Measurements from ENCODE around the gene PRUNE1. TPM values are rescaled to one million over a fixed set of nuclear protein-coding genes. Genes with fewer than 3 reads are reported as not detected.
A peak's percentile ranks its signal among the peaks of the same experiment; 100 is the strongest.

The PRUNE1 gene
- total and polyA plus RNA-seq, 11 donors = 15.1 to 65.3 (median 39.8) TPM

GRCh38 chr1:151039521-151039920 is 31.3 kb downstream of the PRUNE1 start:
- H3K27me3 ChIP-seq = no peaks in the 10 kb centered on the region
- 46 to 64% (median 63%) methylated on average over 3 of the region's 3 CpGs for WGBS, 4 donors
- peaks cover 0 to 18% (median 0%) of the 10 kb centered on the region in 12 donors for H3K4me1 ChIP-seq
- H3K36me3 ChIP-seq = peaks cover 0 to 24% (median 8%) of the 10 kb centered on the region in 9 donors
- H3K9me3 ChIP-seq = no peaks in the 10 kb centered on the region
- H3K4me3 ChIP-seq = no peak overlapping the region
- ATAC-seq (no peak), DNase-seq (no peak)
- intact Hi-C loops (cut with DNase I) = no loop called here
- H3K27ac ChIP-seq = no peak overlapping the region
- TF ChIP-seq POLR2A (IDR thresholded peaks at IDR 0.05) (no peak), CTCF (IDR thresholded peaks at IDR 0.05) (no peak)

GRCh38 chr1:151043163-151043562 is 34.9 kb downstream of the PRUNE1 start:
- intact Hi-C loops (cut with DNase I) = no loop called here
- Histone ChIP-seq H3K27ac (no peak overlapping the region), H3K27me3 (no peaks in the 10 kb centered on the region), H3K36me3 (peaks cover 0 to 12% (median 0%) of the 10 kb centered on the region in 9 donors), H3K9me3 (no peaks in the 10 kb centered on the region), H3K4me1 (peaks cover 0 to 14% (median 7%) of the 10 kb centered on the region in 12 donors), H3K4me3 (no peak overlapping the region)
- ATAC-seq = no peak
- DNase-seq = no peak
- WGBS, 4 donors = 81 to 100% (median 95%) methylated on average over 1 of the region's 1 CpG
- TF ChIP-seq POLR2A (IDR thresholded peaks at IDR 0.05) = no peak
- no peak for TF ChIP-seq CTCF (IDR thresholded peaks at IDR 0.05)

- H3K27me3 ChIP-seq = no peaks in the 10 kb centered on the region
- H3K4me1 ChIP-seq = peaks cover 0 to 42% (median 19%) of the 10 kb centered on the region in 12 donors
- DNase-seq (peak; percentile 67 to 85 (median 74)), ATAC-seq (peak; percentile 67 to 85 (median 84))
- peaks cover 0 to 39% (median 20%) of the 10 kb centered on the region in 9 donors for H3K36me3 ChIP-seq
- TF ChIP-seq POLR2A (IDR thresholded peaks at IDR 0.05) = peak; percentile 8 to 69
- no peak for TF ChIP-seq CTCF (IDR thresholded peaks at IDR 0.05)
- intact Hi-C loops (cut with DNase I) = loop anchor here in 1 of 10 donors (5.0 kb wide), 1 partner anchor 40 kb away; the partner anchor contains the start of genes MINDY1 and PRUNE1
- 0 to 4% (median 0%) methylated on average over 3 to 29 of the region's 29 CpGs for WGBS, 4 donors
- peak within 1 kb of the TSS; percentile 60 to 87 (median 77) for H3K4me3 ChIP-seq
- H3K27ac ChIP-seq = peak within 1 kb of the TSS; percentile 53 to 95 (median 90)
- H3K9me3 ChIP-seq = no peaks in the 10 kb centered on the region
Observed at GRCh38 chr1:151047591-151047924, 39.3 kb downstream of the PRUNE1 start, which contains the start of gene C1orf56. Gene C1orf56, plus strand, starts transcription at chr1:151047751. Its CDS starts 97 bp downstream, at chr1:151047848.

- peak overlapping the region; percentile 53 to 95 (median 90) for H3K27ac ChIP-seq
- 0% methylated on average over 1 to 48 of the region's 48 CpGs for WGBS, 4 donors
- peak; percentile 70 to 86 (median 84) for ATAC-seq
- peak overlapping the region; percentile 60 to 87 (median 77) for H3K4me3 ChIP-seq
- no peaks in the 10 kb centered on the region for H3K9me3 ChIP-seq
- peak; percentile 72 to 84 (median 79) for DNase-seq
- peak in 8 of 12 donors; percentile 30 to 65 (median 50) for TF ChIP-seq CTCF (IDR thresholded peaks at IDR 0.05)
- no peak for TF ChIP-seq POLR2A (IDR thresholded peaks at IDR 0.05)
- no peaks in the 10 kb centered on the region for H3K27me3 ChIP-seq
- H3K36me3 ChIP-seq = peaks cover 0 to 40% (median 23%) of the 10 kb centered on the region in 9 donors
- intact Hi-C loops (cut with DNase I) = loop anchor here in 3 of 10 donors (1.0 to 5.0 kb wide), 3 partner anchors 24 to 41 kb away; partner anchors contain the start of genes MINDY1 (in 1 of the 3) and PRUNE1 (in 1 of the 3)
- peaks cover 0 to 42% (median 19%) of the 10 kb centered on the region in 12 donors for H3K4me1 ChIP-seq
Observed at GRCh38 chr1:151047925-151048644, 39.8 kb downstream of the PRUNE1 start.
